NCI-H345 (cell line): ENCODE measurements around the gene ANKRD23.
"Not testable (repeated sequence)": the region's sequence is repeated elsewhere in the genome, so short reads cannot be mapped to it uniquely, and the experiment has no call there.

Experiments
- DNase-seq: peaks from one replicate; lab custom pipeline; 2025; lab: John Stamatoyannopoulos, UW

Gene ANKRD23

DNA sequence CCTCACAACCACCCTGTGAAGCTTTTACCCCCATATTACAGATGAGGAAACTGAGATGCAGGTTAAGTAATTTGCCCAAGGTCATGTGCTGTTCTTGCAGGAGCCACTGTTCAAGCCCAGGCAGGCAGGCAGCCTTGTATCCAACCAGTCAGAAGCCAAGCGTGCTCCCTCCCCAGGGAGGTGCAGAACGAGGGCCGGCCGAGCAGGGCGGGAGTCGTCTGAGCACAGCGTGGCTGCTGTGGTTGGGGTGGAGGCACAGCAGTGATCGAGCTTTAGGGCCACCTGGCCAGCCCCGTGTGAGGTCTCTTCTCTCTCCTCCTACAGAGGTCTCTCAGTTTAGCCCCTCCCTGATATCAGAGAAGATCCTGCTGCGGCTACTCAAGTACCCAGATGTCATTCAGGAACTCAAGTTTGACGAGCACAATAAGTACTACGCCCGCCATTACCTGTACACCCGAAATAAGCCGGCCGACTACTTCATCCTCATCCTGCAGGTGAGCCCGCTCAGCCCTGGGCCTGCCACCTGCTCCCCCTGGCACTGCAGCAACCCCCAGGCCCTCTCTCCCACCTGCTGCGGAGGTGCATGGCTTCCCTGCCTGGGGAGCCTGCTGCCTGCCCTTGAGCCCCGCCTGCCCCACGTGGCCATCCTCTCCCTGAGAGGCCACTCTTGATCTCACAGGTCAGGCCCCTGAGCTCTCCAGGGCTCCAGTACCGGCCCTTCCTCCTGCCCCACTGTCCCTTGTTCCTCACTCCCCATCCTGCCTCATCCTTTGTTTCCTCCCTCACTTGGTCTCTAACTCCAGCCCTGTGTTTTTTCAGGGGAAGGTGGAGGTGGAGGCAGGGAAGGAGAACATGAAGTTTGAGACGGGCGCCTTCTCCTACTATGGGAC lies 44.8 kb downstream of the ANKRD23 start:
- DNase-seq, result no peak

DNA sequence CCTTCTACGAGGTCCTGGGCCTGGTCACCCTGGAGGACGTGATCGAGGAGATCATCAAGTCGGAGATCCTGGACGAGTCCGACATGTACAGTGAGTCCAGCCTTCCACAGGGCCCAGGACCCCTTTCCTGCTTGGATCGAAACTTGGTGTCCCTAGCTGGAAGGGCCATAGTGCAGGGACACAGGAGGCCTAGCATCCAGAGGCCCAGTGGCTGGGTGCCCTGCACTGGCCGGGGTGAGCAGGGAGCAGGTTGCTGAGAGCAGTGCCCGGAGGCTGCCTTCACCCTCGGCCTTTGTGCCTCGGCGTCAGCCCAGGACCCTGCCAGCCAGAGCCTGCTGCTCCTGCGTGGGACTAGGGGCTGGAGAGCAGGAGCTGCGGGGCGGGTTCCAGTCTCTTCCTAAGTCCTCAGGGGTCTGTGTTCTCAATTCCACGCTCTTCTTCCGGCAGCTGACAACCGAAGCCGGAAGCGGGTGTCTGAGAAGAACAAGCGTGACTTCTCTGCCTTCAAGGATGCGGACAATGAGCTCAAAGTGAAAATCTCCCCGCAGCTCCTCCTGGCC lies 46.7 kb downstream of the ANKRD23 start:
- no peak for DNase-seq

DNA sequence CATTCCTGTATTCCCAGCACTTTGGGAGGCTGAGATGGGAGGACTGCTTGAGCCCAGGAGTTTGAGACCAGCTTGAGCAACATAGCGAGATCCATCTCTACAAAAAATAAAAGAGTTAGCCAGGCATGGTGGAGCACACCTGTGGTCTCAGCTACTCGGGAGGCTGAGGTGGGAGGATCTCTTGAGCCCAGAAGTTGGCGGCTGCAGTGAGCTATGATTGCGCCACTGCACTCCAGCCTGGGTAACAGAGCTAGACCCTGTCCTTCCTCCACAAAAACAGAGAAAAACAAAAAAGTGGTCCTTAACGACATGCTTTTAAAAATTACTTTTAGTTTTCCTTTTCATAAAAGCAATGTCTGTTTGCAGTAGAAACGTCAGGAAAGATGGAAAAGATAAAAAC lies 47.3 kb downstream of the ANKRD23 start:
- DNase-seq, result not testable (repeated sequence)

DNA sequence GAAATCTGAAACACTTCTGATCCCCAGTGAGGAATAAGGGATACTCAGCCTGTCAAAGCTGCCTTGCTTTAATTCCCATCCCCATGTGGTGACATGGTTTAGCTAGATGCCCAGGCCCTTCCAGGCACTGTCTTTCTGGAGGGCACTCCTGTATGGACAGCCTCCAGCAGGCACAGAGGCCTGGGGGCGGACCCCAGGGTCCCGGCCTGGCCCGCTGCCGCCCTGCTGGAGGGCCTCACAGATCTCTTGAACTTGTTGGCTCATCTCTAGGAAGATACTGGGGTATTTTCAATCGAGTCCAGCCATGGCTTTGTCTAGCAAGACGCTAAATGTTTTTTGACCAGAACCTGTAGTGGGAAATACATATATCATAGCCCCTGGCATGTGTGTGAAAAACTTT lies 48.7 kb downstream of the ANKRD23 start:
- DNase-seq, result no peak

DNA sequence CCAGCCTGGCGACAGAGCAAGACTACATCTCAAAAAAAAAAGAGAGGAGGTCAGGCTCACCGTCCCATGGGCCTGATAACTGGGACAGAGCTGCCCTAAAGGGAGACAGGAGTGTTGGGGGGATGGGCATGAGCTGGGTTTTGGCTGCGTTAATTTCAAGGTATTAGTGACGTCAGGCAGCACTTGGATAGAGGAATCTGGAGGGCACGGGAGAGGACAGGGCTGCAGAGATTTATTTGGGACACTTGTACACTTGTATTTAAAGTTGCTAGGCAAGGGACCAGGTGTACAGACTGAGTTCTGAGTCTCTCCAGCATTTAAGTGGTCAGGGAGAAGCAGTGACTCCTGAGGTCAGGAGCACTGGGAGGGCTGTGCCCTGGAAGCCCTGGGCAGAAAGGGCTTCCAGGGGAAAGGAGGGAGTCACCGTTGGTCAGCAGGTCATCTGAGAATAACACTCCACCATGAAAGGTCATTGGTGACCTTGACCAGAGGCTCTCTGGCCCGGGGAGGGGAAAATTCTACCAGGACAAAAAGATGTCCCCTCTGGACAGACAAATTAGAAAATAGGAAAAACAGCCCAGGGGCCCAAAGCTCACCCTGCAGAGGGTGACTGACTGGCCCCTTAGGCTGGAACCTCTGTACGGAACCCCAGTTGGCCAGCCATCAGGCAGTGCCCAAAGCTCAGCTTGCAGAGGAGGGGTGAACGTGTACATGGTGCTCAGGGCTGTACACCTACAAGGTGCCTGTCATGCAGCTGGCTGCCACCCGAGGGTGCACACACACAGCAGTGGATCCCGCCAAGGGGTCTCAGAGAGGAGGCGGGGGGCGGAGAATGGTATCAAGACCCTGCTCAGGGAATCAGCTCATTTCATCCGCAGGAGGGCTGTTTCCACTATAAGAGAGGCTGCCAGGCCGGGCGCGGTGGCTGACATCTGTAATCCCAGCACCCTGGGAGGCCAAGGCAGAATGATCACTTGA lies 50.8 kb downstream of the ANKRD23 start:
- no peak for DNase-seq

DNA sequence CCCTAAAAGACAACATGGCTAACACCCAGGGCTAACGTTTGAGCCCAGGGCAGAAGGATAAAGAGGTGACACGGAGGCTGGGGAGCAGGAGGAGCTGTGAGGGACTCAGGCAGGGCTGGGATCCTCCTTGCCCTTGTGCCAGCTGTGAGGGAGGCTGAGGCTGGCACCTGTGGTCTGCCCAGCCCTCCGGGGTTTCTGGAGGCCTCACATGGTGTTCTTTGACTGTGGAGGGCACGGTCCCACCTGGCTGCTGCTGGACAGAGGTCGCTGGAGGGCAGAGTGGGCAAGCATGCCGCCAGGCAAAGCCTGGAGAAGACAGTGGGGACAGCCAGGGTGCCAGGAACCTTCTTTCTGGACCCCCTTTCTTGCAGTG lies 54.6 kb downstream of the ANKRD23 start:
- no peak for DNase-seq

DNA sequence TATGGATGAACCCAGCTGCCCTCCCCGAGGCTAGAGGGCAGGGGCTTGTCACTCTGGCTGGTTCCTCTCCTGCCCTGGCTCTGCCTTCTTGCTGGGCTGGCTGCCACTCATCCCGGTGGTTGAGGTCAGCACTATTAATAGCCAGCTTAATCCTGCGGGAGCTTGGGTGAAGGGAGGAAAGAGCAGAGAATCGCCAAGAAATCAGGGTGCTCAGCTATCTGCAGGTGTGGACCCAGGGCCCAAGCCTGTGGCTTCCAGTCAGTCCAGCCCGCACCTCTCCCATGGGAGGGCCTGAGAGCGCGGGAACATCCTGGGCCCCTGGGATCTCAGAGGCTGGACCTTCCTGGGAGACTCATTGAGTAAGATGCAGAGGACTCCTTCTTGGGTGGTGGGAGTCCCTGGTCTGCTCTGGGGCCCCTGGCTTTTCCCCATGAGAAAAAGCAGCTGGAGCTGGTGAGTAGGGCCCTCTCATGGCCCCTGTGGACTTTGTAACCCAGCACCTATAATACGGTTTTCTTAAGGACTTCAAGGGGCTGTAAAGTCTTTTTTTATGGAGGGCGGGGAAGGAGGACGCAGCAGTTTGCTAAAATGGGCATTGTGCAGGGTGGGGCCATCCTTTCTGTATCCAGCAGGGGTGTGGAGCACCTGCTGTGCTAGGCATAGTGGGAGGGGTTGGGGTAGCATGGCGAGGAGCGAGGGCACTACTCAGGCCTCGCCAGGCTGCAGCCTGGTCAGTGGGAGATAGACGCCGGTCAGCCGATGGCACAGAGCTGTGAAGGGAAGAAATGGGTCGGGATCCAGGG lies 55.2 kb downstream of the ANKRD23 start:
- no peak for DNase-seq
